Ramos (cell line): Measurements from ENCODE around the gene NFATC2.
"Not testable (repeated sequence)": the region's sequence is repeated elsewhere in the genome, so short reads cannot be mapped to it uniquely, and the experiment has no call there.

ENCODE experiments used
- in situ Hi-C: fragments of 300-500 bp; cut with MboI; formaldehyde crosslinking; loops from one replicate; pipeline ENCODE4 v1.14.3; 2022; ENCODE audit warnings: low sequenced_read_pairs; ENCODE audit not compliant: unreplicated experiment

NFATC2 gene

GRCh38 chr20:51484831-51485230 lies 57.7 kb downstream of the NFATC2 start:
- in situ Hi-C loops, result no loop called here

- in situ Hi-C loops, result no loop called here
These were observed 58.2 kb downstream of the NFATC2 start for GRCh38 chr20:51484141-51484815.

GRCh38 chr20:51482836-51483473 lies 59.6 kb downstream of the NFATC2 start:
- in situ Hi-C loops, result no loop called here

GRCh38 chr20:51481341-51481914 lies 61.1 kb downstream of the NFATC2 start:
- in situ Hi-C loops, result no loop called here

GRCh38 chr20:51480507-51481270 lies 61.8 kb downstream of the NFATC2 start:
- in situ Hi-C loops, result no loop called here

GRCh38 chr20:51476106-51476505 lies 66.4 kb downstream of the NFATC2 start:
- in situ Hi-C loops, result not testable (repeated sequence)

GRCh38 chr20:51473771-51474170 lies 68.7 kb downstream of the NFATC2 start:
- in situ Hi-C loops, result no loop called here

- in situ Hi-C loops, result no loop called here
These were observed 69.3 kb downstream of the NFATC2 start for GRCh38 chr20:51473256-51473655.

- in situ Hi-C loops, result no loop called here
These were observed 71.6 kb downstream of the NFATC2 start for GRCh38 chr20:51470907-51471411.

GRCh38 chr20:51470499-51470820 lies 72.1 kb downstream of the NFATC2 start:
- in situ Hi-C loops, result no loop called here

GRCh38 chr20:51469578-51470498 lies 72.7 kb downstream of the NFATC2 start:
- in situ Hi-C loops, result no loop called here

- in situ Hi-C loops, result no loop called here
These were observed 73.5 kb downstream of the NFATC2 start for GRCh38 chr20:51469046-51469445.

- in situ Hi-C loops, result no loop called here
These were observed 73.9 kb downstream of the NFATC2 start for GRCh38 chr20:51468636-51469035.

- in situ Hi-C loops, result no loop called here
These were observed 74.4 kb downstream of the NFATC2 start for GRCh38 chr20:51467956-51468626.

GRCh38 chr20:51463998-51464397 lies 78.5 kb downstream of the NFATC2 start:
- in situ Hi-C loops, result no loop called here

- in situ Hi-C loops, result no loop called here
These were observed 79.0 kb downstream of the NFATC2 start for GRCh38 chr20:51463560-51463959.

GRCh38 chr20:51462566-51463276 lies 79.8 kb downstream of the NFATC2 start:
- in situ Hi-C loops, result no loop called here

GRCh38 chr20:51461846-51462245 lies 80.7 kb downstream of the NFATC2 start:
- in situ Hi-C loops, result not testable (repeated sequence)

- in situ Hi-C loops, result no loop called here
These were observed 81.2 kb downstream of the NFATC2 start for GRCh38 chr20:51461306-51461705.
